Activated effector memory CD4-positive, alpha-beta T cell treated with Interleukin-2 at 50 U/mL for 16 hours (primary cell): ENCODE results near the gene RTN4RL2.

Experiments used
- DNase-seq: peaks from one replicate; pipeline ENCODE4 v3.0.0-alpha.2; 2020

The RTN4RL2 gene

GRCh38 chr11:57460022-57460757 lies at the start of gene RTN4RL2:
TSS of gene RTN4RL2 (plus strand) at chr11:57460528. CDS start at chr11:57460866, 338 bp downstream.
- peak; percentile 8 for DNase-seq

DNA sequence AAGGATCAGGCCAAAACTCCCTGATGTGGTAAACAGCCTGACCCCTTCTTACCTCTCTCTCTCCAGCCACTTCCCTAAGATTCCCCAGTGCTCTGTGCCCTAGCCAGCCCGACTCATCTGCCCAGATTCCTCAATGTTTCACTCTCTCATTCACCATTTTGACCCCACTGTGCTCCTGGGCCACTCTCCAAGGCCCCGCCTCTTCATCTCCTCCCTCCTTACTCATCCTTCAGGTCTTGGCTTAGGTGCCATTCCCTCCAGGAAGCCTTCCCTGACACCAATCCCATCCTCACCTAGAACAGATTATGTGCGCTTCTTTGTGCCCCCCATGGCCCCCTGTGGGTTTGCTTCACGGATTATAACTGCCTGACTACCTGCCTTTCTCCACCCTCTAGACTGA lies 46.6 kb upstream of the RTN4RL2 start:
- no peak for DNase-seq

DNA sequence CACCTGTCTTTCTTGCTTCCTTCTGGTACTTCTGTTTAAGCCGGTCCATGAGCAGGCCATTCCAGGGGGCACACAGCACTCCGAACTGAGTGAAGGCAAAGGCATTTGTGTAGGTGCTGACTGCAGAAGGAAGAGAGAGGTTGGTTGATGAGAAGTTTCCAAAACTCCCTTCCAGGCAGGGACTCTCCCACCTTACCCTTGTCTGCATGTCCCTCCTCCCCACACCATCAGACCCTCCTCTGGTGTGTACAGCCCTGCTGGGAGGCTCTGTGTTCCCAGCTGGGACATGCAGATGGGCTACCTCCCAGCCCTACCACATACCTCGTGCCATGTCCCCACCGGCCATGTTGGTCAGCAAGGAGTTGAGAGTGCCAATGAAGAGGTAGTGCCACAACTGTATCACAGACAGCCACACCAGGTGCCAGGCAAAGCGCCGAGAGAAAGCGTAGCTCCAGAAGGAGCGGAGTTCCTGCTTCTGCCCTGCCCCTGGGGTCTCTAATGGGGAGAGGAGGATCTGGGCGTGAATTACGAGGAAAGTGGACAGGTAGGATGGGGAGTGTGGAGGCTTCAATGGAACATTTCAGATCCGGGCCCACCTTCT lies 45.6 kb upstream of the RTN4RL2 start:
- no peak for DNase-seq

DNA sequence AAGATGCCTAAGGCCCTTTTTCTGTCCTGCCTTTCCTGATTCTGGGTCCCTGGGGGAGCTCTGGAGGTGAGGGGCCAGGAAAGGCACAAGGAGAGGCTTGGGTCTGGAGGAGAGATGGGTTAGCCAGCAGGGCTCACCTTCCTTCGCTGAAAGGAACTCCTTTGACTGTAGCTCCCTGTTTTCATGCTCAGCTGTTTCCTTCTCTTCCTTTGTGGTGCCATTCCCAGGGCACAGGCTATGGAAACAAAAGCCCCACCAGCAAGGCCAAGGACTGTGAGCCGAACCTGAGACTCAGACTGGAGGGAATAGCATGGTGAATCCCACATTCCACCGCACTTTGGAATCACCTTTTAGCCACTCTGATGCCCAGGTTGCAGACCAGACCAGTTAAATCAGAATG lies 43.9 kb upstream of the RTN4RL2 start:
- DNase-seq, result no peak

DNA sequence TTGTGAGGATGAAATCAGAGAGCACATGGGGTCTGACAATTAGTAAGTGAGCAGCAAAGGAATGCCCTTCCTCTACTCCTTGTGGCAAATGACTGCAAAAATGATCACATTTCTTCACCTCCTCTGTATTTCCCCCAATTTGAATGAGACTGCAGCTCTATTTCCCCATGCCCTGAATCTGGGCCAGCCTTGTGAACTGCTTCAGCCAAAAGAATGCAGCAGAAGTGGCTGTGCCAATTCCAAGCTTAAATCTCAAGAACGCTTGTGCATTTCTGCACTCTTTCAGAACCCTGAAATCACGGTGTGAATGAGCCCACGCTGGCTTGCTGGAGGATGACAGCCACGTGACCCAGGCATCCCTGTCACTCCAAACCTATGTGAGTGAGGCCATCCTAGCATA lies 43.3 kb upstream of the RTN4RL2 start:
- no peak for DNase-seq

DNA sequence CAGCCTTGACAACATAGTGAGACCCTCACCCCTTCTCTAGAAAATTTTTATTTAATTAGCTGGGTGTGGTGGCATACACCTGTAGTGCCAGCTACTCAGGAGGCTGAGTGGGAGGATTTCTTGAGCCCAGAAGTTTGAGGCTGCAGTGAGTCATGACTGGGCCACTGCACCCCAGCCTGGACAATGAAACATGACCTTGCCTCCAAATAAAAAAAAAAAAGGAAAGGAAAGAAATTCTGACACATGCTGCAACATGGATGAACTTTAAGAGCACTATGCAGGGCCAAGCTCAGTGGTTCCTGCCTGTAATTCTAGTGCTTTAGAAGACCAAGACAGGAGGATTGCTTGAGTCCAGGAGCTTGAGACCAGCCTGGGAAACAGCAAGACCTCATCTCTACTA lies 42.2 kb upstream of the RTN4RL2 start:
- no peak for DNase-seq

- DNase-seq, result no peak
These were observed 41.2 kb upstream of the RTN4RL2 start for GRCh38 chr11:57419146-57419545.

DNA sequence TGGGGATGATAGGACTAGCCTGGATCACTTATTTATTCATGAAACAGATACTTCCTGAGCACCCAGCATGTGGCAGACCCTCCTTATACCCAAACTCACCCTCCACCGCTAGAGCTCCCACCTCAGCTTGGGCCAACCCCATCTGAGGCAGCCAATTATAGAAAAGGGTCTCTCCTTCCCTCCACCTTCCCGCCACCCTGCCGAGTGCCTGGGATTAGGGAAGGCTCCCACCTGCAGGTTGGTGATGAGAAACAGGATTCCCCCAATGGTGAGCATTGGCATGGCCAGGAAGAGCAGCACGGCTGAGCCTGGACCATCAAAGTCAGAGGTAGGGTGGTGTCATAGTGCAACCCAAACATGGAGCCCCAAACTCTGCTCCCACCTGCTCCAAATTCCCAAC lies 39.3 kb upstream of the RTN4RL2 start:
- DNase-seq, result no peak

- DNase-seq, result no peak
These were observed 38.5 kb upstream of the RTN4RL2 start for GRCh38 chr11:57421805-57422204.

GRCh38 chr11:57422669-57423068 lies 37.7 kb upstream of the RTN4RL2 start:
- no peak for DNase-seq

- DNase-seq, result no peak
These were observed 36.1 kb upstream of the RTN4RL2 start for GRCh38 chr11:57424137-57424791.

DNA sequence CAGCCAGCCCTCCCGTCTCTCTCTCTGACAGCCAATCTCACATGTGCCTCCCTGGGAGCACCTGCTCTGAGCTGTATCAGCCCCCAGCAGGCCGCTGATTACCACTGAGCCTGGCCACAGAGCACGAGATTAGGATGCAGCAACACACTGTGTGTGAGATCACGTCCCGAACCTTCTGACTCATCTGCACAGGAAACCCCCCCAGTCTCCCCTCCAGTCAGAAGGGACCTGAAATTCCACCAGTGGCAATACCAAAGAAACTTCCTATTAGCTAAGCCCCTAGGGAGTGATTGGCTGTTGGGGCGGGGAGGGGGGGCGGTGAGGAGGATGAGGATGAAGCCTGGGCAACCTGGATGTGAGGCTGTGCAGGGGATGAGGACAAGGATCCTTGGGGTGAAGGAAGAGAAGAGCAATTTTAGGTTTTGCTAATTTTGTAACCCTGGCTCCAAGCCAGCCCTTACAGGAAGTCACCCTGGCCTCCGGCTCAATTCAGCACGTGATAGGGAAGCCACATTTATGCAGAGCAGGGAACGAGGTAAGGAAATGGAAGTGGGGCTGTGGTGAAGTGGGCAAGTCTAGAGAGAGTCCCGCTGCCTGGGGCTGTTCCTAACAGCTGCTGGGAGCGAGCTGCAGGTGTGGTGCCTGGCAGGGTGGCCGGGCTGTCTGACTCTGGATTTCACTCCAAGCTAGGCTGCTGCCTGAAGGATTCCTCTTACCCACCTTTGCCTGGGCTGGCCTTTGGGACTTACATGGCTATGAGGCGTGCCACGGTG lies 35.4 kb upstream of the RTN4RL2 start:
- DNase-seq, result peak; percentile 73

- no peak for DNase-seq
These were observed 34.5 kb upstream of the RTN4RL2 start for GRCh38 chr11:57425565-57426438.

DNA sequence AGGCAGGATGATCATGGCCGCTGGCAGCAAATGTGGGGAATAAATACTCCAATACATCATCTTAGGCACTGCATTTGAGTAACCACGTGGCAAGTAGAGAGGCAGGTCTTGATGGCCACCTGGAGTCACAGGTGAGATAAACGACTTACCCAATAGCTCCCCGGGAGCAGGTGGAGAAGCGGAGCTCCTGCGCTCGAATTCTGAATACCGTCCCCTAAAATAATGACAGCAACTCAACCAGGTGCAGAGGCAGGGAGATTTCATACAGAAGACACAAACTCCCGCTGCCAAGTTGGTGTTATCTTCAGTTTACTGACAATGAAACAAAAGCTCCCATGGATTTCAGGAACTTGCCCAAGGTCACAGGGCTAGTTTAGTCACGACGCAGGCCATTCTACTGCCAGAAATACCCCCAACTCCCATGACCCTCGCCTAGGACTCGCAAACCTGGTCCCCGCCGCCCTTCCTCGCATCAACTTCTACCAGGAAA lies 33.8 kb upstream of the RTN4RL2 start:
- no peak for DNase-seq

GRCh38 chr11:57426929-57427726 lies 33.2 kb upstream of the RTN4RL2 start, which contains the start of gene SLC43A3:
TSS of gene SLC43A3 (minus strand) at chr11:57427121. CDS start at chr11:57426172, 949 bp downstream.
- DNase-seq, result peak; percentile 43

DNA sequence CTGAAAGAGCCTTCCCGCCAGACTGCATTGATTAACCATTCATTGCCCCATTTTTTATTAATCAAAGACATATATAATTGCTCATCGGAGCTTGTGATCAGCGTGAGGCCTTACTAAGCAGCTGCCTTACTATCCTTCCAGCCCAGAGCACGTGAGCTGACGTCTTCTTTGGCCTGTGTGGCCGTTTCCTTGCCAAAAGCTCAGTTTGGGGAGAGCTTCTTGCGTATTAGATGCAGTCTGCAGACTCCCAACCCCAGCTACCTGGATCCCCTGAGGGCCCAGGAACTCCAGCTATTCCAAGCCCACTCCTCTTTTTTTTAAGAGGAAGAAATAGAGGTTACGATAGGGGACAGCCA lies 32.6 kb upstream of the RTN4RL2 start:
- no peak for DNase-seq

GRCh38 chr11:57428643-57429042 lies 31.7 kb upstream of the RTN4RL2 start:
- DNase-seq, result no peak

GRCh38 chr11:57429946-57430345 lies 30.4 kb upstream of the RTN4RL2 start:
- DNase-seq, result no peak

GRCh38 chr11:57430952-57431351 lies 29.4 kb upstream of the RTN4RL2 start:
- DNase-seq, result no peak

DNA sequence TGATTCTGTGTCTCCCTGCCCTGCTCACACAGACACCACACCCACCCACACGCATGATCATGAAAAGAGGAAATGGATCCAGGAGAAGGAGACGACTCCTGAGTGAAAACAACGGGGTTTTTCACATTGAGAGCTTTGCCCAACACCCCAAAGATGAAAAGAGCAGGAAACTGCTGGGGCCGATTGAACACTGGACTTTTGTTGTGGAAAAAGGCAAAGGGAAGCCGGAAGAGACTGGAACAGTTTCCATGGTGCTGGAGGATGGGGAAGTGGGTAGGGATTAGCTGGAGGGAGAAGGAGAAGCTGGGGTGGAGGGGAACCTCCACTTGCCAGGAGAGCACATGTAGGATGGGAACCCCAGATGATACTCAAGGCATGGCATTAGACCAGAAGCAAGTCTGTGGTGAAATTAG lies 28.2 kb upstream of the RTN4RL2 start:
- DNase-seq, result no peak

- DNase-seq, result no peak
These were observed 27.6 kb upstream of the RTN4RL2 start for GRCh38 chr11:57432714-57433163.
